ENCODE measurements around the gene VPS35L.

The VPS35L gene

GRCh38 chr16:19680881-19681340 lies 125.4 kb downstream of the VPS35L start:
- DNase-seq (ENCODE audit: low spot score), result no peak
- TF ChIP-seq CTCF (conservative IDR thresholded peaks at IDR 0.05; ENCODE audit: low read depth), result no peak
- POLR2A ChIA-PET (ENCODE audit: low non-redundant PET), result no interaction called here
- CTCF ChIA-PET, result interaction anchor here (0.5 to 0.8 kb wide), 2 partner anchors 20 to 82 kb away, joined by 3 to 5 read pairs; no protein-coding TSS in a partner anchor
- no peak overlapping the region for H3K27ac ChIP-seq

- ChIA-PET POLR2A (ENCODE audit: low non-redundant PET) (no interaction called here), CTCF (interaction anchor here (0.5 to 0.6 kb wide), 2 partner anchors 20 to 119 kb away, joined by 3 read pairs; no protein-coding TSS in a partner anchor)
- TF ChIP-seq CTCF (conservative IDR thresholded peaks at IDR 0.05; ENCODE audit: low read depth), result no peak
- H3K27ac ChIP-seq, result no peak overlapping the region
- no peak for DNase-seq (ENCODE audit: low spot score)
Measured at GRCh38 chr16:19681637-19682036, 126.1 kb downstream of the VPS35L start.

GRCh38 chr16:19683453-19684236 lies 128.1 kb downstream of the VPS35L start:
- no peak for TF ChIP-seq CTCF (conservative IDR thresholded peaks at IDR 0.05; ENCODE audit: low read depth)
- ChIA-PET POLR2A (ENCODE audit: low non-redundant PET) (no interaction called here), CTCF (no interaction called here)
- DNase-seq (ENCODE audit: low spot score), result no peak
- no peak overlapping the region for H3K27ac ChIP-seq

GRCh38 chr16:19685176-19685575 lies 129.7 kb downstream of the VPS35L start:
- DNase-seq (ENCODE audit: low spot score), result no peak
- CTCF ChIA-PET, result interaction anchor here (0.6 kb wide), 1 partner anchor 66 kb away, joined by 3 read pairs; no protein-coding TSS in a partner anchor
- POLR2A ChIA-PET (ENCODE audit: low non-redundant PET), result no interaction called here
- no peak for TF ChIP-seq CTCF (conservative IDR thresholded peaks at IDR 0.05; ENCODE audit: low read depth)
- no peak overlapping the region for H3K27ac ChIP-seq

GRCh38 chr16:19687279-19687678 lies 131.8 kb downstream of the VPS35L start:
- no peak for TF ChIP-seq CTCF (conservative IDR thresholded peaks at IDR 0.05; ENCODE audit: low read depth)
- CTCF ChIA-PET, result no interaction called here
- POLR2A ChIA-PET (ENCODE audit: low non-redundant PET), result no interaction called here
- no peak for DNase-seq (ENCODE audit: low spot score)
- H3K27ac ChIP-seq, result no peak overlapping the region

- POLR2A ChIA-PET (ENCODE audit: low non-redundant PET), result no interaction called here
- no peak for DNase-seq (ENCODE audit: low spot score)
- no peak overlapping the region for H3K27ac ChIP-seq
- TF ChIP-seq CTCF (conservative IDR thresholded peaks at IDR 0.05; ENCODE audit: low read depth), result no peak
- CTCF ChIA-PET, result interaction anchor here (0.5 to 0.8 kb wide), 3 partner anchors 14 to 1086 kb away, joined by 3 to 4 read pairs (median 3); no protein-coding TSS in a partner anchor
Measured at GRCh38 chr16:19688396-19689024, 133.0 kb downstream of the VPS35L start.
